CD14-positive monocyte (primary cell): ENCODE data around the gene UGT2B15. TPM values are rescaled to one million over a fixed set of nuclear protein-coding genes. Genes with fewer than 3 reads are reported as not detected.
"Not testable (repeated sequence)": the region's sequence is repeated elsewhere in the genome, so short reads cannot be mapped to it uniquely, and the experiment has no call there.

Experiments
- DNase-seq, 3 donors: peaks; one replicate each; pipeline ENCODE4 v3.0.0-alpha.2; 2011 to 2022
- H2AFZ ChIP-seq: 2 replicates; pipeline ENCODE4 v1.6.0; 2012; ENCODE audit warnings: mild to moderate bottlenecking, low read depth, low read length, inconsistent platforms; ENCODE audit not compliant: insufficient read depth, poor library complexity, severe bottlenecking
- H3K27ac ChIP-seq, 2 donors: 1 replicate in 1 of 2; 2 replicates in 1 of 2; pipeline ENCODE4 v1.5.1; 2012 to 2013; ENCODE audit warnings: low read length in 2 of 2, control low read depth in 1 of 2, inconsistent platforms in 1 of 2, low read depth in 1 of 2, mild to moderate bottlenecking in 1 of 2
- H3K27me3 ChIP-seq, 2 donors: one replicate each; pipeline versions ENCODE4 v1.6.0 to v1.6.1; 2011 to 2013; ENCODE audit warnings: low read length in 2 of 2; ENCODE audit not compliant: control insufficient read depth in 2 of 2, insufficient read depth in 2 of 2
- H3K36me3 ChIP-seq, 2 donors: replicated peaks in 1 of 2; 1 replicate in 1 of 2; 2 replicates in 1 of 2; pipeline versions ENCODE4 v1.5.1 to v1.6.1; 2012 to 2013; ENCODE audit warnings: low read length in 2 of 2, control low read depth in 1 of 2, inconsistent platforms in 1 of 2, mild to moderate bottlenecking in 1 of 2; ENCODE audit not compliant: insufficient read depth in 2 of 2, control insufficient read depth in 1 of 2
- H3K4me1 ChIP-seq, 2 donors: 1 replicate in 1 of 2; 2 replicates in 1 of 2; pipeline versions ENCODE4 v1.5.1 to v1.6.1; 2012 to 2013; ENCODE audit warnings: low read length in 2 of 2, control low read depth in 1 of 2, inconsistent platforms in 1 of 2, mild to moderate bottlenecking in 1 of 2, moderate library complexity in 1 of 2; ENCODE audit not compliant: insufficient read depth in 2 of 2, control insufficient read depth in 1 of 2
- H3K4me2 ChIP-seq: replicated peaks from 2 replicates; pipeline ENCODE3; 2012; ENCODE audit warnings: low read length, moderate library complexity, mild to moderate bottlenecking; ENCODE audit not compliant: poor library complexity, severe bottlenecking; ENCODE audit errors: extremely low read depth
- H3K4me3 ChIP-seq, 3 experiments: fragments of 200-600 bp in 1 of 3; sonication (generic) in 1 of 3; replicated peaks in 1 of 3; 1 replicate in 2 of 3; 2 replicates in 1 of 3; pipeline ENCODE4 v1.5.1; 2011 to 2013; ENCODE audit warnings: low read length in 3 of 3, mild to moderate bottlenecking in 3 of 3, control low read depth in 2 of 3, low read depth in 2 of 3, inconsistent platforms in 1 of 3, moderate library complexity in 1 of 3
- H3K79me2 ChIP-seq: 2 replicates; pipeline ENCODE4 v1.6.0; 2012; ENCODE audit warnings: mild to moderate bottlenecking, control low read depth, inconsistent platforms, low read length, moderate library complexity; ENCODE audit not compliant: insufficient read depth
- H3K9ac ChIP-seq: 2 replicates; pipeline ENCODE4 v1.6.0; 2017; ENCODE audit warnings: low read length, mild to moderate bottlenecking; ENCODE audit not compliant: insufficient read depth, poor library complexity, severe bottlenecking
- H3K9me3 ChIP-seq, 2 donors: replicated peaks in 1 of 2; 1 replicate in 1 of 2; 2 replicates in 1 of 2; pipeline versions ENCODE4 v1.5.1 to v1.6.1; 2012 to 2013; ENCODE audit warnings: low read length in 2 of 2, control low read depth in 1 of 2; ENCODE audit not compliant: control insufficient read depth in 1 of 2, insufficient read depth in 1 of 2
- H4K20me1 ChIP-seq: 2 replicates; pipeline ENCODE4 v1.6.0; 2012; ENCODE audit warnings: mild to moderate bottlenecking, low read length, control low read depth, moderate library complexity; ENCODE audit not compliant: insufficient read depth
- H3K27ac Mint-ChIP-seq, 7 donors: one replicate each; pipeline ENCODE4 v1.8.0; 2020; ENCODE audit warnings: mild to moderate bottlenecking in 7 of 7, mixed read lengths in 7 of 7, moderate library complexity in 6 of 7, inconsistent platforms in 2 of 7
- H3K27me3 Mint-ChIP-seq, 3 donors: one replicate each; pipeline ENCODE4 v1.8.0; 2021 to 2022; ENCODE audit warnings: low read depth in 3 of 3, mild to moderate bottlenecking in 3 of 3, mixed read lengths in 3 of 3, moderate library complexity in 3 of 3, inconsistent platforms in 1 of 3
- H3K36me3 Mint-ChIP-seq, 2 donors: one replicate each; pipeline ENCODE4 v1.8.0; 2020; ENCODE audit warnings: mixed read lengths in 2 of 2, inconsistent platforms in 1 of 2, mild to moderate bottlenecking in 1 of 2
- H3K4me1 Mint-ChIP-seq: one replicate; pipeline ENCODE4 v1.8.0; 2020; ENCODE audit warnings: mild to moderate bottlenecking, mixed read lengths
- H3K4me3 Mint-ChIP-seq, 2 donors: one replicate each; pipeline ENCODE4 v1.8.0; 2020; ENCODE audit warnings: mild to moderate bottlenecking in 2 of 2, mixed read lengths in 2 of 2, moderate library complexity in 1 of 2
- H3K9me3 Mint-ChIP-seq, 7 donors: one replicate each; pipeline ENCODE4 v1.8.0; 2020 to 2022; ENCODE audit warnings: mixed read lengths in 7 of 7, mild to moderate bottlenecking in 6 of 7, moderate library complexity in 6 of 7, inconsistent platforms in 2 of 7
- WGBS: methylation state at CpG from one replicate; pipeline ENCODE4 v1.1.5; 2013; ENCODE audit warnings: missing lambda C conversion rate; ENCODE audit not compliant: insufficient coverage; 5-methylcytosine and 5-hydroxymethylcytosine counted together
- intact Hi-C, 2 donors: fragments of 100-400 bp; cut with micrococcal nuclease; formaldehyde crosslinking; loops; one replicate each; pipeline versions ENCODE4 v1.15.0 to v1.15.1; 2023
- polyA minus RNA-seq: library from RNA; depleted of rRNA, polyadenylated mRNA; stranded (reverse); fragments of >200 nt; gene quantifications from 2 replicates; pipeline ENCODE4 v1.2.3, GENCODE V29; 2012
- polyA plus RNA-seq, 3 donors: library from polyadenylated mRNA; depleted of rRNA in 1 of 3; unstranded in 2 of 3; stranded (reverse) in 1 of 3; fragments of 300-500 nt in 2 of 3; fragments of >200 nt in 1 of 3; fragmentation: Illumina TruSeq in 2 of 3; gene quantifications; 1 replicate in 2 of 3; 2 replicates in 1 of 3; pipeline ENCODE4 v1.2.3, GENCODE V29; 2012 to 2021
- total RNA-seq, 12 experiments: library from RNA in 1 of 12; stranded (reverse) in 1 of 12; fragments of 120-200 nt in 1 of 12; gene quantifications; one replicate each; pipeline ENCODE4 v1.2.4 and lab custom pipeline; 2013 to 2026; ENCODE audit warnings: mixed read lengths in 6 of 12, inconsistent platforms in 1 of 12
- TF ChIP-seq, protein P1 (sequence below): fragments of 200-600 bp; IDR thresholded peaks from one replicate; pipeline ENCODE4 v1.8.0; 2022; ENCODE audit warnings: antibody characterized with exemption, mild to moderate bottlenecking

UGT2B15 gene
- total RNA-seq (2013): not detected
- polyA plus RNA-seq: not detected
- not detected in 2 replicates for polyA minus RNA-seq
- total RNA-seq (lab: John Stamatoyannopoulos, UW): 0 to 0.35 (median 0) reads per million in 11 experiments

DNA sequence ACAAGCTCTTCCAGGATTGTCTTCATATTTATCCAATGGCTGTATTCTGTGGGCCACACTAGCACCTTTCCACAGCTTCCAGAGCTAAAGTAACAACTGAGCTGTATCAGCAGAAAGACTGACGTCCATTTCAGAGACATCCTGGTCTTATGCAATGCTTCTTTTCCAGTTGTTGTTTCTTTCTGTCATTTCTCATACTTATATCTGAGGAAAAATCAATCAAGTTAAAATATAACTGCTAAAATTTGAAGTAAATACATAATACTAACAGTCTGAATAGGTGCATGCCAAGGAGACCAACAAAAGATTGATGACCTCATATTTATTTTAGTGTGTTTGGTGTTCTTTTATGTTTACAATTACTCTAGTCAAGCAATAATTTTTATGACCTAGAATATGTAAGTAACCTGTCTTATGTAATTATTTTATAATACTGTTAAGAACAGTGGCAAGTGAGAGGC lies at the start of gene UGT2B15:
UGT2B15 (minus strand) TSS at position 174 of the 461 bp plus-strand sequence; CDS start at position 140, 34 bp downstream.
- intact Hi-C loops, H3K27ac Mint-ChIP-seq, H2AFZ ChIP-seq: not testable (repeated sequence)

DNA sequence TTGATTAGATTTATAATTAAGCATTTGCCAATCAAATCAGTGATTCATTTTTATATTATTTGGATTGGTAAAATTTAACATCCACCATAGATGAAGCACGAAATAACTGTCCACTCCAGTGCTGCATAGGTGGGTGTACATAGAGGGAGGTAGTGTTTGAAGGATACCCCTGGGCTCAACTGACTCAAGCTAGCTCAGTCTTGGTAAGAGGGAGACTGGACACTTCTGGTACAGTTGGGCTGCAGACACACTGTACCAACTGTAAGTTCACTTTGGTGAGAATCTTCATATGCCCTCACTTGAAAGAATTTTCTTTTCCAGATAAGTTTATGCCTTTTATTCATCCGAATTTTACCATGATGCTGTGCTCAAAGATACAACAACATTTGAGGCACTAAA lies 48.6 kb upstream of the UGT2B15 start:
- intact Hi-C loops: no loop called here
- H3K4me3 ChIP-seq: no peak overlapping the region
- TF ChIP-seq, protein P1, sequence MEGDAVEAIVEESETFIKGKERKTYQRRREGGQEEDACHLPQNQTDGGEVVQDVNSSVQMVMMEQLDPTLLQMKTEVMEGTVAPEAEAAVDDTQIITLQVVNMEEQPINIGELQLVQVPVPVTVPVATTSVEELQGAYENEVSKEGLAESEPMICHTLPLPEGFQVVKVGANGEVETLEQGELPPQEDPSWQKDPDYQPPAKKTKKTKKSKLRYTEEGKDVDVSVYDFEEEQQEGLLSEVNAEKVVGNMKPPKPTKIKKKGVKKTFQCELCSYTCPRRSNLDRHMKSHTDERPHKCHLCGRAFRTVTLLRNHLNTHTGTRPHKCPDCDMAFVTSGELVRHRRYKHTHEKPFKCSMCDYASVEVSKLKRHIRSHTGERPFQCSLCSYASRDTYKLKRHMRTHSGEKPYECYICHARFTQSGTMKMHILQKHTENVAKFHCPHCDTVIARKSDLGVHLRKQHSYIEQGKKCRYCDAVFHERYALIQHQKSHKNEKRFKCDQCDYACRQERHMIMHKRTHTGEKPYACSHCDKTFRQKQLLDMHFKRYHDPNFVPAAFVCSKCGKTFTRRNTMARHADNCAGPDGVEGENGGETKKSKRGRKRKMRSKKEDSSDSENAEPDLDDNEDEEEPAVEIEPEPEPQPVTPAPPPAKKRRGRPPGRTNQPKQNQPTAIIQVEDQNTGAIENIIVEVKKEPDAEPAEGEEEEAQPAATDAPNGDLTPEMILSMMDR: no peak
- H3K4me1 Mint-ChIP-seq: no peaks in the 10 kb centered on the region
- no CpG with 5 or more reads among the region's 2 CpGs for WGBS
- H3K27me3 ChIP-seq: no peaks in the 10 kb centered on the region
- H3K27me3 Mint-ChIP-seq: no peaks in the 10 kb centered on the region
- no peak overlapping the region for H2AFZ ChIP-seq
- no peak overlapping the region for H3K9ac ChIP-seq
- peaks cover 0 to 11% (median 4%) of the 10 kb centered on the region in 7 donors for H3K9me3 Mint-ChIP-seq
- no peak for DNase-seq
- no peaks in the 10 kb centered on the region for H3K79me2 ChIP-seq
- H3K36me3 ChIP-seq: no peaks in the 10 kb centered on the region
- no peaks in the 10 kb centered on the region for H3K36me3 Mint-ChIP-seq
- H3K4me3 Mint-ChIP-seq: no peak overlapping the region
- peaks cover 4 to 7% of the 10 kb centered on the region in 2 donors for H3K9me3 ChIP-seq
- no peak overlapping the region for H3K27ac Mint-ChIP-seq
- H3K27ac ChIP-seq: no peak overlapping the region
- H4K20me1 ChIP-seq: no peaks in the 10 kb centered on the region
- H3K4me2 ChIP-seq: no peak overlapping the region
- H3K4me1 ChIP-seq: no peaks in the 10 kb centered on the region

More for the DNA sequence above, at the start of gene UGT2B15:
- H3K4me3 ChIP-seq, DNase-seq, H3K36me3 Mint-ChIP-seq, H3K4me1 ChIP-seq, H3K4me1 Mint-ChIP-seq, H3K36me3 ChIP-seq, H3K4me2 ChIP-seq, H3K27me3 Mint-ChIP-seq, H3K79me2 ChIP-seq, H4K20me1 ChIP-seq, H3K9ac ChIP-seq, H3K27me3 ChIP-seq, H3K4me3 Mint-ChIP-seq, H3K27ac ChIP-seq: not testable (repeated sequence)
- peaks cover 14 to 16% of the 10 kb centered on the region in 2 donors for H3K9me3 ChIP-seq
- H3K9me3 Mint-ChIP-seq: peaks cover 8 to 19% (median 13%) of the 10 kb centered on the region in 7 donors
- no CpG with 5 or more reads among the region's 1 CpG for WGBS
